Nephron (organoid): ENCODE results near the gene AFAP1.
A peak's percentile ranks its signal among the peaks of the same experiment; 100 is the strongest.

Source experiments
- H3K27ac Mint-ChIP-seq, 3 experiments: 2 replicates each; pipeline ENCODE4 v1.8.0; 2020; ENCODE audit warnings: mixed read lengths in 3 of 3, mild to moderate bottlenecking in 2 of 3, moderate library complexity in 1 of 3
- H3K27me3 Mint-ChIP-seq: 2 replicates; pipeline ENCODE4 v1.8.0; 2021; ENCODE audit warnings: low read depth, mild to moderate bottlenecking, moderate library complexity, mixed read lengths
- H3K36me3 Mint-ChIP-seq: 2 replicates; pipeline ENCODE4 v1.8.0; 2020; ENCODE audit warnings: low read depth, mixed read lengths
- H3K4me1 Mint-ChIP-seq: 2 replicates; pipeline ENCODE4 v1.8.0; 2020; ENCODE audit warnings: mixed read lengths
- H3K4me3 Mint-ChIP-seq, 3 experiments: 2 replicates each; pipeline ENCODE4 v1.8.0; 2020; ENCODE audit warnings: mild to moderate bottlenecking in 3 of 3, mixed read lengths in 3 of 3, moderate library complexity in 2 of 3
- H3K9me3 Mint-ChIP-seq: 2 replicates; pipeline ENCODE4 v1.8.0; 2020; ENCODE audit warnings: mixed read lengths
- TF ChIP-seq, protein P1 (sequence below), 3 experiments: fragments of 200-600 bp; sonication (generic); IDR thresholded peaks; one replicate each; pipeline ENCODE4 v1.5.0; 2021; ENCODE audit warnings: antibody characterized with exemption in 3 of 3; ENCODE audit not compliant: unreplicated experiment in 3 of 3

The AFAP1 gene

DNA sequence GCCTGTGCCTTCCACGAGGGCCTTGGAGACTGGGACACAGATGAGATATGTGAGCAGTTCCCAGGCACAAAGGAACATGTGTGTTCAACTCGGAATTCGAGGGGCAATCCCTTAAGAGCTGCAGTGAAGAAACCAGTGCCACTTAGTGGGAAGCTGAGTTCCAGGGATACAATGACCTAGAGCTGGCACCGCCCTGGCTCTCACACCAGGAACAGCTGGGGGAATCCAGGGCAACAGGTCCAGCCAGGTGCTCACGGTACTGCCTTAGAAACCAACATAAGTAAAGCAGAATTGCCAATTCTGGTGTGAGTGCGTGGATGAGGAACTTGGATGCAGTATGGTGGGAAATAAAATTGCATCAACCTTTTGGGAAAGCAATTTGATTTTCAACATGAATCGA, 122.9 kb downstream of the AFAP1 start:
- Mint-ChIP-seq H3K4me1 (peaks cover 89% of the 10 kb centered on the region), H3K9me3 (no peaks in the 10 kb centered on the region), H3K27me3 (no peaks in the 10 kb centered on the region), H3K36me3 (peaks cover 69% of the 10 kb centered on the region), H3K27ac (peak overlapping the region; percentile 39 to 89 (median 50)), H3K4me3 (no peak overlapping the region)
- TF ChIP-seq, protein P1, sequence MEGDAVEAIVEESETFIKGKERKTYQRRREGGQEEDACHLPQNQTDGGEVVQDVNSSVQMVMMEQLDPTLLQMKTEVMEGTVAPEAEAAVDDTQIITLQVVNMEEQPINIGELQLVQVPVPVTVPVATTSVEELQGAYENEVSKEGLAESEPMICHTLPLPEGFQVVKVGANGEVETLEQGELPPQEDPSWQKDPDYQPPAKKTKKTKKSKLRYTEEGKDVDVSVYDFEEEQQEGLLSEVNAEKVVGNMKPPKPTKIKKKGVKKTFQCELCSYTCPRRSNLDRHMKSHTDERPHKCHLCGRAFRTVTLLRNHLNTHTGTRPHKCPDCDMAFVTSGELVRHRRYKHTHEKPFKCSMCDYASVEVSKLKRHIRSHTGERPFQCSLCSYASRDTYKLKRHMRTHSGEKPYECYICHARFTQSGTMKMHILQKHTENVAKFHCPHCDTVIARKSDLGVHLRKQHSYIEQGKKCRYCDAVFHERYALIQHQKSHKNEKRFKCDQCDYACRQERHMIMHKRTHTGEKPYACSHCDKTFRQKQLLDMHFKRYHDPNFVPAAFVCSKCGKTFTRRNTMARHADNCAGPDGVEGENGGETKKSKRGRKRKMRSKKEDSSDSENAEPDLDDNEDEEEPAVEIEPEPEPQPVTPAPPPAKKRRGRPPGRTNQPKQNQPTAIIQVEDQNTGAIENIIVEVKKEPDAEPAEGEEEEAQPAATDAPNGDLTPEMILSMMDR (IDR thresholded peaks at IDR 0.05; ENCODE audit: unreplicated experiment in 3 of 3), result no peak

DNA sequence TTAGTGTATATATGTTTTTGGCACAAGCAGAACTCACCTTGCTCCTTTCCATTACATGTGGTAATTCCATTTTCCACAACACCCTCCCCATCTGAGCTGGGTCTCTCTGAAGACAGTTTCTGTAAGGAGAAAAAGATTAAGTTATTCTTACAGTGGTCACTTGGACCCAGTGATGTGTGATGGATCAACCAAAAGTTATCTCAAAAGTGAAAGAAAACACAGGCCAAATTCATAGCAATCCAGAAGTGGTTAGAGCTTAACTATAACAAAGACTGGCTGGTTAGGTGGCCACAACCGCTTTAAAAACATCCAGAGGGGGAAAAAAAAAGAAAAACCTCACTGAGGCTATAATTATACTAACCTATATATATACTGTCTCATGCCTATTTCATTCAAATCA, 123.7 kb downstream of the AFAP1 start:
- Mint-ChIP-seq H3K27me3 (no peaks in the 10 kb centered on the region), H3K4me3 (no peak overlapping the region), H3K27ac (peak overlapping the region; percentile 53 to 89 (median 63)), H3K4me1 (peaks cover 89% of the 10 kb centered on the region), H3K36me3 (peaks cover 68% of the 10 kb centered on the region), H3K9me3 (no peaks in the 10 kb centered on the region)
- TF ChIP-seq, protein P1 (IDR thresholded peaks at IDR 0.05; ENCODE audit: unreplicated experiment in 3 of 3), result no peak

DNA sequence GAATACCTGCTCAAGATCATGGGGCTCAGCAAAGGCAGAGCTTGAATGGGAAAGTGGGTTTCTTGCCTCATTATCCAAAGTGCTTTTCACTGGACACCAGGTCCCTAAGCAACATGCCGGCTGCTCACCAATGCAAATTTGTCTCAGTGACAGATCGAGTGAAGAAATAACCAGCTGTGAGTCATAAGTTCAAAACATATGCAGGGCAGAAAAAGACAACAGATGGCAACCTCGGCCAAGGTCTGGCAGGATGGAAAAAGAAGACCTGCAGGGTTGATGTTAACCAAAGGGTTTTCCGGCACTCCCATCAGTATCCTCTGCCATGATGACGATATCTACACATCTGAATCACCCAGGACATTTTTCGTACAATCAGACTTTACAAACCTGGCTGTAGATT, 124.1 kb downstream of the AFAP1 start:
- peaks cover 71% of the 10 kb centered on the region for H3K36me3 Mint-ChIP-seq
- H3K4me3 Mint-ChIP-seq, result no peak overlapping the region
- no peaks in the 10 kb centered on the region for H3K9me3 Mint-ChIP-seq
- TF ChIP-seq, protein P1 (IDR thresholded peaks at IDR 0.05; ENCODE audit: unreplicated experiment in 3 of 3), result no peak
- H3K27ac Mint-ChIP-seq, result peak overlapping the region; percentile 30 to 89 (median 53)
- H3K4me1 Mint-ChIP-seq, result peaks cover 92% of the 10 kb centered on the region
- no peaks in the 10 kb centered on the region for H3K27me3 Mint-ChIP-seq

DNA sequence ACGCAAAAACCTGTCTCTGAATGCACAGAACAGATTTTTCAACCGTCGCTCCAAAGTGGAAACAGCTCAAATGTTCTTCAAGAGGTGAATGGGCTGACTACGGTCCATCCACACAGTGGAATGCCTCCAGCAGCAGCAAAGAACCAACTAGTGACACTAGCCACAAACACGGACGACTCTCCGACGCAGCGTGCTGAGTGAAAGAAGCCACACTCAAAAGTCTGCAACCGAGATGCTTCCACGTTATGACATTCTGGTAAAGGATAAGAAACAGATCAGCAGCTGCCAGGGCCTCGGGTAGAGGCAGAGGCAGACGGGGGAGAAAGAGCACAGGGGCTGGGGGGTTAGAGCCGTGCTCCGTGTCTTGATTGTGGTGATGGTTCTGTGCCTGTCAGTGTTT, 125.2 kb downstream of the AFAP1 start:
- H3K36me3 Mint-ChIP-seq, result peaks cover 76% of the 10 kb centered on the region
- H3K27me3 Mint-ChIP-seq, result no peaks in the 10 kb centered on the region
- peak overlapping the region; percentile 95 to 99 (median 98) for H3K27ac Mint-ChIP-seq
- H3K4me3 Mint-ChIP-seq, result peak overlapping the region in 1 of 3 experiments; percentile 8
- H3K4me1 Mint-ChIP-seq, result peaks cover 89% of the 10 kb centered on the region
- TF ChIP-seq, protein P1 (IDR thresholded peaks at IDR 0.05; ENCODE audit: unreplicated experiment in 3 of 3), result no peak
- H3K9me3 Mint-ChIP-seq, result no peaks in the 10 kb centered on the region

DNA sequence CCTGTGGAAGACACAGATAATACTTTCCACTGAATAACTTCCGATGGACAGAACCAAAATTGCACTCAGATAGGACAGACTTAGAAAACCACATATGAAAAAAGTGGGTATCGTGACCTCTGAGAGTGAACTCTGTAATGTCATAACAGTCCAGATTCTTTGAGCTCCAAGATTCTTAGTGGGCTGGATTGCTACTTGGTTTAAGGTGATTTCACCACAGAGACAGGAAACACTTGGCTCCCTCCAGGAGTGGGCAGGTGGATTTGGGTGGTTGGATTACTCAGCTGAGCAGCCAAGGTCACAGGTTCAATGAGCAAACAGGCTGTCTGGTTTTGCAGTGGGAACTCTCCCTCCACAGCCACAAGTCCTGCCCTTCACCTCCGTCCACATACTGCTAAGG, 126.0 kb downstream of the AFAP1 start:
- TF ChIP-seq, protein P1 (IDR thresholded peaks at IDR 0.05; ENCODE audit: unreplicated experiment in 3 of 3), result no peak
- peaks cover 80% of the 10 kb centered on the region for H3K36me3 Mint-ChIP-seq
- H3K4me1 Mint-ChIP-seq, result peaks cover 84% of the 10 kb centered on the region
- no peak overlapping the region for H3K4me3 Mint-ChIP-seq
- no peaks in the 10 kb centered on the region for H3K27me3 Mint-ChIP-seq
- H3K27ac Mint-ChIP-seq, result peak overlapping the region; percentile 95 to 99 (median 98)
- H3K9me3 Mint-ChIP-seq, result no peaks in the 10 kb centered on the region

DNA sequence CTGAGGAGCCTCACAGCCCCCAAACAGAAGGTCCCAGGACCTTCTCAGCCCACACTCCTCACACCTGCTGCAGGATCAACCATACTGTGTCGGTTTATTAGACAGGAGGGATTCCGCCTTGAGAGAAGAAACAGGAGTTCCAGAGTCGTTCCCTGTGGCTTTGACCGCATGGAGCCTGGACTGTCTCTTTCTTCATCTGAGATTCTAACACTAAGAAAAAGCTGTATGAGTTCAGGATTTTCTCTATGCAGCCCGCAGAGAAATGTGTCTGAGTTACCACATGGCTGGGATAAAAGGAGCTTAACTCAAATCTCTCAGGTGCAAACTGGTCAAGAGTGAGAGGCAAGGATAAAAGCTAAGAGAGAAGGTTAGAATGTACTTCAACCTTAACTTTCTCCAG, 126.7 kb downstream of the AFAP1 start:
- Mint-ChIP-seq H3K27me3 (no peaks in the 10 kb centered on the region), H3K4me3 (peak overlapping the region in 2 of 3 experiments; percentile 10 to 46), H3K36me3 (peaks cover 80% of the 10 kb centered on the region), H3K9me3 (no peaks in the 10 kb centered on the region), H3K4me1 (peaks cover 84% of the 10 kb centered on the region), H3K27ac (peak overlapping the region; percentile 95 to 99 (median 98))
- TF ChIP-seq, protein P1 (IDR thresholded peaks at IDR 0.05; ENCODE audit: unreplicated experiment in 3 of 3), result no peak
